HEK293 (cell line): ENCODE measurements around the gene CLIC2.
"Not testable (repeated sequence)": the region's sequence is repeated elsewhere in the genome, so short reads cannot be mapped to it uniquely, and the experiment has no call there.

Source experiments
- EGR2 ChIP-seq: fragments of 450-650 bp; formaldehyde crosslinking; IDR thresholded peaks from 2 replicates; pipeline ENCODE4 v1.5.1; 2016; ENCODE audit warnings: low read depth, missing biosample characterization, missing genetic modification characterization
- REPIN1 ChIP-seq: fragments of 450-650 bp; formaldehyde crosslinking; IDR thresholded peaks from 2 replicates; pipeline ENCODE4 v1.5.1; 2017; ENCODE audit warnings: missing biosample characterization, missing genetic modification characterization, low read depth
- ZBTB7A ChIP-seq: fragments of 450-650 bp; formaldehyde crosslinking; IDR thresholded peaks from 2 replicates; pipeline ENCODE4 v1.5.1; 2016; ENCODE audit warnings: low read depth, missing biosample characterization, missing genetic modification characterization
- ZNF292 ChIP-seq: fragments of 450-650 bp; formaldehyde crosslinking; IDR thresholded peaks from 2 replicates; pipeline ENCODE4 v1.5.1; 2016; ENCODE audit warnings: low read depth, missing biosample characterization, missing genetic modification characterization, borderline replicate concordance
- ZNF600 ChIP-seq: fragments of 450-650 bp; formaldehyde crosslinking; IDR thresholded peaks from 2 replicates; pipeline ENCODE4 v1.5.1; 2016; ENCODE audit warnings: missing biosample characterization, missing genetic modification characterization
- TF ChIP-seq, protein P1 (sequence below): IDR thresholded peaks from 2 replicates; pipeline ENCODE4 v1.6.1; 2011; ENCODE audit warnings: mild to moderate bottlenecking, low read depth, low read length, borderline replicate concordance
- TF ChIP-seq, protein P2 (sequence below): fragments of 450-650 bp; formaldehyde crosslinking; IDR thresholded peaks from 2 replicates; pipeline ENCODE4 v1.5.1; 2016; ENCODE audit warnings: missing biosample characterization, missing genetic modification characterization, borderline replicate concordance
- TF ChIP-seq, protein P3 (sequence below): fragments of 450-650 bp; formaldehyde crosslinking; IDR thresholded peaks from 2 replicates; pipeline ENCODE4 v1.5.1; 2016; ENCODE audit warnings: missing biosample characterization, missing genetic modification characterization

DNA sequence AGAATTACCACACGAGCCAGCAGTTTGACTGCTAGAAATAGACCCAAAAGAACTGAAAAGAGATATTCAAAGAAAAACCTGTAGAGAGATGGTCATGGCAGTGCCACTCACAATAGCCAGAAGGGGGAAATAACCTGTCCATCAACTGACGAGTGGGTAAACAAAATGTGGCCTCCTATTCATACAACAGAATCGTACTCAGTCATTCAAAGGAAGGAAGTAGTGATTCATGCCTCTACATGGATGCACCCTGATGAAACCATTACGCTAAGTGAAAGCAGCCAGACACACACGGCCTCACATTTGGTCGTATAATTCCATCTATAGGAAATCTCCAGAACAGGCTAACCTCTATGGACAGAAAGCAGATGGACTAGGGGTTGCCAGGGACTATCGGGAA, 45.4 kb upstream of the CLIC2 start:
- TF ChIP-seq EGR2, ZNF292, ZNF600, ZBTB7A, REPIN1 (tag by site-specific recombination): not testable (repeated sequence)
- TF ChIP-seq, protein P1, sequence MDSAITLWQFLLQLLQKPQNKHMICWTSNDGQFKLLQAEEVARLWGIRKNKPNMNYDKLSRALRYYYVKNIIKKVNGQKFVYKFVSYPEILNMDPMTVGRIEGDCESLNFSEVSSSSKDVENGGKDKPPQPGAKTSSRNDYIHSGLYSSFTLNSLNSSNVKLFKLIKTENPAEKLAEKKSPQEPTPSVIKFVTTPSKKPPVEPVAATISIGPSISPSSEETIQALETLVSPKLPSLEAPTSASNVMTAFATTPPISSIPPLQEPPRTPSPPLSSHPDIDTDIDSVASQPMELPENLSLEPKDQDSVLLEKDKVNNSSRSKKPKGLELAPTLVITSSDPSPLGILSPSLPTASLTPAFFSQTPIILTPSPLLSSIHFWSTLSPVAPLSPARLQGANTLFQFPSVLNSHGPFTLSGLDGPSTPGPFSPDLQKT: not testable (repeated sequence)
- TF ChIP-seq, protein P2, sequence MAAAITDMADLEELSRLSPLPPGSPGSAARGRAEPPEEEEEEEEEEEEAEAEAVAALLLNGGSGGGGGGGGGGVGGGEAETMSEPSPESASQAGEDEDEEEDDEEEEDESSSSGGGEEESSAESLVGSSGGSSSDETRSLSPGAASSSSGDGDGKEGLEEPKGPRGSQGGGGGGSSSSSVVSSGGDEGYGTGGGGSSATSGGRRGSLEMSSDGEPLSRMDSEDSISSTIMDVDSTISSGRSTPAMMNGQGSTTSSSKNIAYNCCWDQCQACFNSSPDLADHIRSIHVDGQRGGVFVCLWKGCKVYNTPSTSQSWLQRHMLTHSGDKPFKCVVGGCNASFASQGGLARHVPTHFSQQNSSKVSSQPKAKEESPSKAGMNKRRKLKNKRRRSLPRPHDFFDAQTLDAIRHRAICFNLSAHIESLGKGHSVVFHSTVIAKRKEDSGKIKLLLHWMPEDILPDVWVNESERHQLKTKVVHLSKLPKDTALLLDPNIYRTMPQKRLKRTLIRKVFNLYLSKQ: not testable (repeated sequence)
- TF ChIP-seq, protein P3, sequence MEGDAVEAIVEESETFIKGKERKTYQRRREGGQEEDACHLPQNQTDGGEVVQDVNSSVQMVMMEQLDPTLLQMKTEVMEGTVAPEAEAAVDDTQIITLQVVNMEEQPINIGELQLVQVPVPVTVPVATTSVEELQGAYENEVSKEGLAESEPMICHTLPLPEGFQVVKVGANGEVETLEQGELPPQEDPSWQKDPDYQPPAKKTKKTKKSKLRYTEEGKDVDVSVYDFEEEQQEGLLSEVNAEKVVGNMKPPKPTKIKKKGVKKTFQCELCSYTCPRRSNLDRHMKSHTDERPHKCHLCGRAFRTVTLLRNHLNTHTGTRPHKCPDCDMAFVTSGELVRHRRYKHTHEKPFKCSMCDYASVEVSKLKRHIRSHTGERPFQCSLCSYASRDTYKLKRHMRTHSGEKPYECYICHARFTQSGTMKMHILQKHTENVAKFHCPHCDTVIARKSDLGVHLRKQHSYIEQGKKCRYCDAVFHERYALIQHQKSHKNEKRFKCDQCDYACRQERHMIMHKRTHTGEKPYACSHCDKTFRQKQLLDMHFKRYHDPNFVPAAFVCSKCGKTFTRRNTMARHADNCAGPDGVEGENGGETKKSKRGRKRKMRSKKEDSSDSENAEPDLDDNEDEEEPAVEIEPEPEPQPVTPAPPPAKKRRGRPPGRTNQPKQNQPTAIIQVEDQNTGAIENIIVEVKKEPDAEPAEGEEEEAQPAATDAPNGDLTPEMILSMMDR (tag by site-specific recombination): not testable (repeated sequence)
